Effector memory CD4-positive, alpha-beta T cell (primary cell): ENCODE measurements around the gene ANXA4.

Experiments
- DNase-seq, 3 donors: peaks; one replicate each; pipeline ENCODE4 v3.0.0-alpha.2; 2020
- H3K27ac ChIP-seq: 2 replicates; pipeline ENCODE4 v1.7.0; 2013; ENCODE audit warnings: mild to moderate bottlenecking, low read length, moderate library complexity; ENCODE audit not compliant: insufficient read depth, poor library complexity, severe bottlenecking
- H3K27me3 ChIP-seq: replicated peaks from 2 replicates; pipeline ENCODE4 v1.7.0; 2013; ENCODE audit warnings: mild to moderate bottlenecking, low read length; ENCODE audit not compliant: insufficient read depth, control insufficient read depth, poor library complexity, severe bottlenecking
- H3K36me3 ChIP-seq: 2 replicates; pipeline ENCODE4 v1.7.0; 2013; ENCODE audit warnings: mild to moderate bottlenecking, low read length, moderate library complexity; ENCODE audit not compliant: control insufficient read depth, insufficient read depth
- H3K4me1 ChIP-seq: 2 replicates; pipeline ENCODE4 v1.7.0; 2013; ENCODE audit warnings: low read length, mild to moderate bottlenecking; ENCODE audit not compliant: control insufficient read depth, insufficient read depth, poor library complexity, severe bottlenecking
- H3K4me3 ChIP-seq: 2 replicates; pipeline ENCODE4 v1.7.0; 2013; ENCODE audit warnings: low read length, low read depth, mild to moderate bottlenecking; ENCODE audit not compliant: insufficient read depth, poor library complexity, severe bottlenecking
- H3K9me3 ChIP-seq: 2 replicates; pipeline ENCODE4 v1.7.0; 2013; ENCODE audit warnings: mild to moderate bottlenecking, low read length, moderate library complexity; ENCODE audit not compliant: control insufficient read depth

The ANXA4 gene

GRCh38 chr2:69720404-69720803, 21.5 kb upstream of the ANXA4 start:
- Histone ChIP-seq H3K27me3 (no peaks in the 10 kb centered on the region), H3K9me3 (no peaks in the 10 kb centered on the region), H3K4me3 (no peak overlapping the region), H3K4me1 (no peaks in the 10 kb centered on the region), H3K27ac (no peak overlapping the region), H3K36me3 (no peaks in the 10 kb centered on the region)
- no peak for DNase-seq

GRCh38 chr2:69721022-69721421, 20.9 kb upstream of the ANXA4 start:
- Histone ChIP-seq H3K36me3 (no peaks in the 10 kb centered on the region), H3K4me1 (no peaks in the 10 kb centered on the region), H3K9me3 (no peaks in the 10 kb centered on the region), H3K4me3 (no peak overlapping the region), H3K27me3 (no peaks in the 10 kb centered on the region), H3K27ac (no peak overlapping the region)
- no peak for DNase-seq

GRCh38 chr2:69723791-69724190, 18.1 kb upstream of the ANXA4 start:
- no peak for DNase-seq
- no peaks in the 10 kb centered on the region for H3K9me3 ChIP-seq

GRCh38 chr2:69724540-69725159, 17.3 kb upstream of the ANXA4 start:
- Histone ChIP-seq H3K27me3 (no peaks in the 10 kb centered on the region), H3K27ac (no peak overlapping the region), H3K4me1 (no peaks in the 10 kb centered on the region), H3K9me3 (no peaks in the 10 kb centered on the region), H3K4me3 (peak overlapping the region; percentile 13), H3K36me3 (no peaks in the 10 kb centered on the region)
- peak; percentile 67 to 79 (median 68) for DNase-seq

More at GRCh38 chr2:69723791-69724190, 18.1 kb upstream of the ANXA4 start:
- H3K27ac ChIP-seq = no peak overlapping the region
- H3K27me3 ChIP-seq = no peaks in the 10 kb centered on the region
- no peaks in the 10 kb centered on the region for H3K36me3 ChIP-seq
- H3K4me3 ChIP-seq = no peak overlapping the region
- H3K4me1 ChIP-seq = no peaks in the 10 kb centered on the region

GRCh38 chr2:69725706-69726360, 16.1 kb upstream of the ANXA4 start:
- Histone ChIP-seq H3K27ac (no peak overlapping the region), H3K27me3 (no peaks in the 10 kb centered on the region), H3K9me3 (no peaks in the 10 kb centered on the region), H3K4me1 (no peaks in the 10 kb centered on the region), H3K36me3 (no peaks in the 10 kb centered on the region), H3K4me3 (no peak overlapping the region)
- DNase-seq = no peak

- H3K27me3 ChIP-seq = no peaks in the 10 kb centered on the region
- DNase-seq = no peak
- no peaks in the 10 kb centered on the region for H3K4me1 ChIP-seq
- H3K9me3 ChIP-seq = no peaks in the 10 kb centered on the region
- H3K27ac ChIP-seq = no peak overlapping the region
- H3K4me3 ChIP-seq = no peak overlapping the region
- no peaks in the 10 kb centered on the region for H3K36me3 ChIP-seq
These were observed 12.7 kb upstream of the ANXA4 start for GRCh38 chr2:69729266-69729665.

- H3K27ac ChIP-seq = no peak overlapping the region
- DNase-seq = no peak
- H3K4me3 ChIP-seq = no peak overlapping the region
- no peaks in the 10 kb centered on the region for H3K27me3 ChIP-seq
- H3K36me3 ChIP-seq = no peaks in the 10 kb centered on the region
- no peaks in the 10 kb centered on the region for H3K4me1 ChIP-seq
- H3K9me3 ChIP-seq = no peaks in the 10 kb centered on the region
These were observed 12.2 kb upstream of the ANXA4 start for GRCh38 chr2:69729781-69730180.

GRCh38 chr2:69731147-69731970, 10.6 kb upstream of the ANXA4 start:
- no peaks in the 10 kb centered on the region for H3K27me3 ChIP-seq
- DNase-seq = no peak
- H3K4me1 ChIP-seq = no peaks in the 10 kb centered on the region
- H3K4me3 ChIP-seq = no peak overlapping the region
- no peaks in the 10 kb centered on the region for H3K36me3 ChIP-seq
- H3K9me3 ChIP-seq = no peaks in the 10 kb centered on the region
- no peak overlapping the region for H3K27ac ChIP-seq

- no peak for DNase-seq
- no peaks in the 10 kb centered on the region for H3K27me3 ChIP-seq
- no peak overlapping the region for H3K4me3 ChIP-seq
- H3K36me3 ChIP-seq = no peaks in the 10 kb centered on the region
- H3K27ac ChIP-seq = no peak overlapping the region
- no peaks in the 10 kb centered on the region for H3K4me1 ChIP-seq
- H3K9me3 ChIP-seq = no peaks in the 10 kb centered on the region
These were observed 8.4 kb upstream of the ANXA4 start for GRCh38 chr2:69733342-69734034.
